ENCODE measurements around the gene MRPS30.
"Not testable (repeated sequence)": the region's sequence is repeated elsewhere in the genome, so short reads cannot be mapped to it uniquely, and the experiment has no call there.

Gene MRPS30

DNA sequence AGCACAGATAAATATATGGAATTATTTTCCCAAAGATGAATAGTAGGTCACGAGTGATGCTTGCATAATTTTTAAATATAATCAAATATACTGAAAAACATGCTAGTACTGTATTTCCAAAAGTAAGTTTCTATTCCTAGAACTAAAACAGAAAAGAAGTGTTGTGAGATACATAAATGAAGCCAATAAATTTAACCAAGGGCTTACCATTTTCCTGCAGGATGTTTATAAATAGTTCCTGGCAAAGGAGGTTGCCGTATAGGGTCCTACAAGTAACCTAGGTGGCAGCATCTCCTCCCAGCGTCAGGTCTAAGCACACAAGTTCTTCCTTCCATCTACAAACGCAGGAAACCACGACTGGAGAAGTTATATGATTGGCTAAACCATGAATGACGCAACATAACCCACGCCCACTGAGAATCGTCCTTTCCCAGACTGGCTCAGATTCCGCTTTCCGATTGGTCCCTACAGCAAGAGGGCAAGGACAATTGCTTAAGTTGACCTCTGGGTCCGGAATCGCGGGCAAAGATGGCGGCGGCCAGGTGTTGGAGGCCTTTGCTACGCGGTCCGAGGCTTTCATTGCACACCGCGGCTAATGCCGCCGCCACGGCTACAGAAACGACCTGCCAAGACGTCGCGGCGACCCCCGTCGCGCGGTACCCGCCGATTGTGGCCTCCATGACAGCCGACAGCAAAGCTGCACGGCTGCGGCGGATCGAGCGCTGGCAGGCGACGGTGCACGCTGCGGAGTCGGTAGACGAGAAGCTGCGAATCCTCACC is at the start of gene MRPS30:
MRPS30 (plus strand) TSS at position 513 of the 780 bp plus-strand sequence; CDS start at position 529, 16 bp downstream.
- peak; percentile 99 for DNase-seq

DNA sequence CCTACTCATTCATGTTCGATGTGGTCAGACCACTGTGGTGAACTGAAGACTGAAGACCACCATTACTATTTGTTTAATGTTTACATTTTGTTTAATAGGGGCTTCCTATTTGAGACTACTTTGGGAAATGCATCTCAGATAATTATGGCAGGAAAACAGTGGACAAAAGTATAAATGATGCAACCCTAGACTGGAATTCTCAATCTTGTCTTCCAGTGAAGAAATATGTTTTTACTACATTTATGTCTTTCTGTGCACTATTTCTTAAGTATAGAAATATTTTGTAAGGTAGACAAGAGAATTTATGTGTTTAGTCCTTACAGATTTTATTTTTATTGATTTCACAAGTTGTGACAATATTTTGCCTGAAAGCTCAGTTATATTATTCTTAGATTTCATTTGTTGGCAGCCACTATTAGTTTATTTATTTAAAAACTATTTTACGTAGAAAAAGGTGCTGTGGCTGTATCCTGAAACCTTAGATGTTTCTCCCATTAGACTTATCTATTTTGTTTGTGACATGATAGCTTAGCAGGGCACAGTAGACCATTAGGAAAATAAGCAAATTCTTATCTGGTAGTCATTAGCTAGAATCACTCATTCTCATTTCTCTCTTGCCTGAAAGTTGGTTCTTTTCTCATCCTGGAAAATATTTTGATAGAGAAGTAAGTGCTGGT is 39.4 kb upstream of the MRPS30 start:
- no peak for DNase-seq

DNA sequence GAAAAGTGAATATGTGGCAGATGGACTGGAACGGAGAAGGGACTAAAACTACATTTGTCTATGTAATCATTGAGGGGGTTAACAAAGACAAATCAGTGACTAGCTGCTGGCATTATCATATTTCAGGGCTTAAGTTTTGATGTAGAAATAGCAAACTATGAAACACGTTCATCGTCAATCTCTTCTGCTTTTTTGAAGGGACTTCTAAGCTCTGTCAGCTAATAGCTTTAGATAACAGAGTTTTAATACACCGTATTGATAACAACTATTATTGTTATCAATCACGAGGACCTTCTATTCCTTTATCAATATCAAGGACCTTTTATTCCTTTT is 38.9 kb upstream of the MRPS30 start:
- no peak for DNase-seq

GRCh38 chr5:44770780-44771717 is 37.7 kb upstream of the MRPS30 start:
- no peak for DNase-seq

DNA sequence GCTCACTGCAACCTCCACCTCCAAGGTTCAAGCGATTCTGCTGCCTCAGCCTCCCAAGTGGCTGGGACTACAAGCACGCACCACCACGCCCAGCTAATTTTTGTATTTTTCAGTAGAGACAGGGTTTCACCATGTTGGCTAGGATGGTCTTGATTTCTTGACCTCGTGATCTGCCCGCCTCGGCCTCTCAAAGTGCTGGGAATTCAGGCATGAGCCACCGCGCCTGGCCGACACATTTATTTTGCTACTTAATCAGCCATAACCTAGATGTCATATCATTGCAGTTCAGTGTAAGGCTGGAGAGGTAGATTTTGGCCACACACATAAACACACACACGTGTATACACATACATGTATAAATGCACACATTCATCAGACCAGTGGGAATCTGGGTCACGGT is 36.4 kb upstream of the MRPS30 start:
- not testable (repeated sequence) for DNase-seq

DNA sequence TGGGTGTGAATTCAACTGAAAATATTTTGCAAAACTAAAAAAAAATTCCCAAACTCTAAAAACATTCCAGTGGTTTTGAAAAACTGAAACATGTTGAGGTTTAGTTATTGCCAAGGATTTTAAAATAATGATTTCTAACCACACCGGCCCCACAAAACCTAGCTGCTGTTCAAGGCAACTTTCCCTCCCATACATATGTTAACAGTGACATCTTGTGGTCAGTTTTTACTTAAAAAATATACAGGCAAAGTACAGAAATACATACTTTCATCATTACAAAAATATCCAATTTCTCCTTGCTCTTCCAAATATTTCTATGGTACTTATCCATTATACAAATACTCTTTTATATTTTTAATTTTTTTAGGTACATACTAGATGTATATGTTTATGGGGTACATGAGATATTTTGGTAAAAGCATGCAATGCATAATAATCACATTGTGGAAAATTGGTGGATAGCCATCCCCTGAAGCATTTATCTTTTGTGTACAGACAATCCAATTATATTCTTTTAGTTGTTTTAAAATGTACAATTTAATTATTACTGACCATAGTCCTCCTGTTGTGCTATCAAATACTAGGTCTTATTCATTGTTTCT is 34.4 kb upstream of the MRPS30 start:
- no peak for DNase-seq

GRCh38 chr5:44779167-44779566 is 29.6 kb upstream of the MRPS30 start:
- DNase-seq, result no peak

GRCh38 chr5:44783634-44784315 is 25.0 kb upstream of the MRPS30 start:
- no peak for DNase-seq

DNA sequence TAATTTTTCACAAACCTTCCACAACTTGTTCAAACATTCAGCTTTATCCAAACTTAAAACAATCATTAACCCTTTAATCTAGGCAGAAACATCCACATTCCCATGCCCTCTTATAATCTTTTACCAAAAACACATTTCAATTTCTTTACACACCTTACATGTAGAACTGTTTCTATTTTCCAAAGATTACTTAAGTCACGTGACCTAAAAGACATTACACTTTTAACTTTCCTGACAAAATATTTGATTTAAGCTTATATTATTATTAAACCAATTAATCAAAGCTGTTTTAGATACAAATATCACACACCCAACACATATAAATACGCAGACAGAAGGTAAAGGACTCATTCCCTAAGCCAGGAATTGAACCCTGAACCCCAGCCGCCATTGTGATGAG is 21.0 kb upstream of the MRPS30 start:
- DNase-seq, result no peak

- DNase-seq, result not testable (repeated sequence)
These were observed 19.3 kb upstream of the MRPS30 start for GRCh38 chr5:44789372-44789995.

DNA sequence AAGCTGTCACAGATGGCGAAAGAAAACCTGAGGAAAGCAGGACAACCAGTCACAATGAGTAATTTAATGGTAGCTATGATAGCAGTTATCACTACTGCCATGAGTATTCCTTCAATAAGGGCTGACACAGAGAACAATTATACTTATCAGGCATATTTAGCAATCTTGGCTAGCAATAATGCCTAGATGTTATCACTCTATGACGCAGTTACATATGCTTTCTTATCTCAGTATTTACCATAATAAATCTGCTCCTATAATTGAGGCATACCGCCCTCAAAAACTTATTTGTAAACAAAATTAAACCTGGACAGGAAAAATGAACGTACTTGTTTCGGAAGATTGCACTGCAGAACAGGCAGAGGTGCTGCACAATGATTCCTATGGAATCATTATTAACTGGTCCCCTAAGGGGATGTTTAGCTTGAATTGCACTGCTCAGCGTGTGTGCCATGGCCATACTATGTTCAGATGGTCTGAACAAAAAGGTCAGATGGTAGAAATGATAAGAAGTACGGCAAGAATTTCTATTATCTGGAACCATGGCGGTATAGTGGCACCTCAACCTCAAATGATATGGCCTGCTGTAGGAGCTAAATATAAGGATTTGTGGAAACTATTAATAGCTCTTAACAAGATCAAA is 16.6 kb upstream of the MRPS30 start:
- DNase-seq, result not testable (repeated sequence)

GRCh38 chr5:44794371-44794770 is 14.4 kb upstream of the MRPS30 start:
- no peak for DNase-seq

DNA sequence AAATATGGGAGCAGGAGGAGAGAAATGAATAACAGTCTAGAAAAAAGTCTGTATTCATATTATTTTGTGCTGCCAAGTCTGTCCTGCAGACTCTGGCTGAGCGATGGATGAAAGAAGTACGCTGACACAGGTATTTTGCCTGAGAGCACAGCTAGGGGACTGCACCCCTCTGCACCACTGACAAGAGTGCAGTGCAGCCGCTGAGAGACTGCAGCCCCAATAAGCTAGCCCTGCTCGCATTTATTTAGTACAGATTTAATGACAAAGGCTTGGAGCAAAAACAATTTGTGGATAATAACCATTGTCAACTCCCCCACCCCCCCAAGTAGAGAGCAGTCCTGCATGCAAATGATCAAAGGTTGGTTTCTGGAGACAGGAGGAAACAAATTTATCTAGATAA is 13.3 kb upstream of the MRPS30 start:
- DNase-seq, result no peak

DNA sequence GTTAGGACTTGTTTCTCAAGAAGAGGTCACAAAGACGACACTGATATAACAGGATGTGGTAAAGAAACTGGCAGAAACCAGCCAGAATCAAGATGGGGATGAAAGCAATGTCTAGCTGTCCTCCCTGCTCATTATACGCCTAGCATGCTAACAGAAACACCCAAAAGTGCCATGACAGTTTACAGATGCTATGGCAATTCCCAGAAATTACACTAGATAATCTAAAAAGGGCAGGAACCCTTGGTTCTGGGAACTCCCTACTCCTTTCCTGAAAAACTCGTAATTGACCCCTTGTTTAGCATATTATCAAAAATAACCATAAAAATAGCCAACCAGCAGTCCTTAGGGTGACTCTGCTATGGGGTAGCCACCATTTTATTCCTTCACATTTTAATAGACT is 10.9 kb upstream of the MRPS30 start:
- DNase-seq, result no peak

DNA sequence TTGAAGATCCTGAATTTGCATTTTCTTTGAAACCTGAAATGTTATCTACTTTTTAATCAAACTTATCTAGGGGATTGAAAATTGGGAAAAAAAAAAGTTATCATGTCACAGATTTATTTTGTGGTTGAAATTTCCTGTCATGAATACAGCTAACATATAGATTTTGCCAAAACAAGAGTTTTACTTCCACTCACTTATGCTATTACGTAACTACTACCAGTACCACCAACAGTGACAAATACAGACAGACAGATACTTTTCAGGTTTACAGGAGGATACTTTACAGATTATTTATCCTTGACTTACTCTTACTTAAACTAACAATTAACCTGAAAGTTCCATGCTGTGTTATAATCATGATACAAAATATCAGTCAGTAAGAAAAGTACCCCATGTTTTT is 6.8 kb upstream of the MRPS30 start:
- no peak for DNase-seq

DNA sequence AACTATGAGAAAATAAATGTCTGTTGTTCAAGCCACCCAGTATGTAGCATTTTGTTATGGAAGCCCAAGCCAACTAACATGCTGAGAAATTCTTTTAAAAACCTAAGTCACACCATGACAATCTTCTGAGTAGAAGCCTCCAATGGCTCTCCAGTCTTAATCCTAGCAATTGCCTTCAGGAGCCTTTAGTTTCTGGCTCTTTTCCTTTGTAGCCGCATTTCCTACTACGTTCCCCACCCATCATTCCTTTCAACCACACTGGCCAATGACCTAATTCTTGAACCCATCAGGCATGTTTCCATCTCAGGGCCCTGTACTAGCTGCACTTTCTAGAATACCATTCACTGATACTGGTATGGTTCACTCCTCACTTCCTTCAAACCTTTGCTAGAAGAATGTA is 2.1 kb upstream of the MRPS30 start:
- no peak for DNase-seq

- DNase-seq, result no peak
These were observed 1.5 kb upstream of the MRPS30 start for GRCh38 chr5:44807269-44807668.

DNA sequence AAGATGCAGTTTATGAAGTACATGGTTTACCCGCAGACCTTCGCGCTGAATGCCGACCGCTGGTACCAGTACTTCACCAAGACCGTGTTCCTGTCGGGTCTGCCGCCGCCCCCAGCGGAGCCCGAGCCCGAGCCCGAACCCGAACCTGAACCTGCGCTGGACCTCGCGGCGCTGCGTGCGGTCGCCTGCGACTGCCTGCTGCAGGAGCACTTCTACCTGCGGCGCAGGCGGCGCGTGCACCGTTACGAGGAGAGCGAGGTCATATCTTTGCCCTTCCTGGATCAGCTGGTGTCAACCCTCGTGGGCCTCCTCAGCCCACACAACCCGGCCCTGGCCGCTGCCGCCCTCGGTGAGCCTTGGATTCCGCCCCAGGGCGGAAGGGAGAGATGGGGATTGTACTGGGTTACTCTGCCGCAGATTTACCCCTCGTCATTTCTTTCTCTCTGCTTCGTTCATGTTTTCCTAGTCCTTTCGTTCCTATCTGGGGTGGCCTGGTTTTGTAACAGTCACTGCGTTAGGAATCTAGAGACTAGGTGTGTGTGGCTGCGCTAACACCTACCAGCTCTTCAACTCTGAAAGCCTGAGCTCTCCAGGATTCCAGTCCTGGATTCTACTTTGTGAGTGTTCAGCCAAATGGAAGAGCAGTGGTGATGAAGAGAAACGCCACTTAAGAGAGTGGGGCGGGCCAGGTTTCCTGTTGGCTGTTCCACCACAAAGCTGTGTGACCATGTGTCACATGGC is 638 bp downstream of the MRPS30 start:
- DNase-seq, result peak; percentile 40

DNA sequence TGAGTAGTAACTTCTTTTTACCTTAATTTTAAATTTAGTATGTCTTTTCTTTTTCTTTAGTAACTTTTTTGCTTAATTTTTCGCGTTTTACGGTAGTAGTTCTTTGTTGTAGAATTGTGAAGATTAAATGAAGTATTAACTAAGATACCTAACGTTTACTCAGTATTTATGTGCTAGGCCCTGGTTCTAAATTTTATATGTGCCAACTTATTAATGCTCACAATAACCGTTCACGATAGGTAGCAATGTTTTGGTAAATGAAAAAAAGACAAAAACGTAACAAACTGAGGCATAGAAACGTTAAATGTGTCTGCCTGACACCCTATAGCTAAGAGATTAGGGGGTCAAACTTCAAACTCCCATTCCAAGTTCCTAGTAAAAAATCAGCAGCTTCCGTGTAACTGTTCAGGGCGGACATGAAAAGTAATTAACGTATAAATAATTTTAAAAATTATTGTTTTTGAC is 1.2 kb downstream of the MRPS30 start:
- no peak for DNase-seq

- no peak for DNase-seq
These were observed 6.0 kb downstream of the MRPS30 start for GRCh38 chr5:44814761-44815160.

DNA sequence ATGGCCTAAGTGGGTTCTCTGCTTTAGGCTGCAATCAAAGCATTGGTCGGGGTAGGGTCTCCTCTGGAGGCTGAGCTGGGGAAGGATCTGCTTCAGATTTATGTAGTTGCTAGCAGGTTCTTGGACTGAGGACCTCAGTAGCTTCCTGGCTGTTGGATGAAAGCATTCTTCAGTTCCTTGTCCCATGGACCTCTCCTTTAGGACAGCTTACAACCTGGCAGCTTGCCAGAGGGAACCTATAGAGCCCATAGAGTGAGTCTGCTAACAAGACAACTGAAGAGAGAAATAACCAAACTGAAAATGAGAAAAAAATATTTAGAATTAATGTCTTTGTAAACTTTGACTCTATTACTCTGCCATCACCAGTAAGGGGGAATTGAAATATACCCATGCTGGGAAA is 12.4 kb downstream of the MRPS30 start:
- DNase-seq, result no peak
